Measurements from ENCODE around the gene SIRT2. TPM values are rescaled to one million over a fixed set of nuclear protein-coding genes. Genes with fewer than 3 reads are reported as not detected.
"Not testable (repeated sequence)": the region's sequence is repeated elsewhere in the genome, so short reads cannot be mapped to it uniquely, and the experiment has no call there.

The SIRT2 gene
- total RNA-seq, 4 donors from 2014 or later, result 208 to 327 (median 285) TPM

GRCh38 chr19:38834104-38834490 lies 65.3 kb downstream of the SIRT2 start:
- DNase-seq, result no peak
- Histone ChIP-seq H3K9me3 (no peaks in the 10 kb centered on the region), H3K4me3 (no peak overlapping the region), H3K4me1 (peaks cover 63 to 64% of the 10 kb centered on the region in 2 donors), H3K27me3 (no peaks in the 10 kb centered on the region), H3K27ac (peak overlapping the region; percentile 91 to 100 (median 98)), H3K36me3 (peaks cover 6 to 44% of the 10 kb centered on the region in 2 donors)
- no peak for ATAC-seq
- intact Hi-C loops (cut with DNase I; ENCODE audit: low total_unique reads) (loop anchor here (5.0 to 10.0 kb wide), 4 partner anchors 98 to 571 kb away; partner anchors contain the start of genes MRPS12, RYR1, SARS2 and ZFP36), in situ Hi-C loops (cut with MboI; ENCODE audit: low sequenced_read_pairs in 4 of 4) (loop anchor here in 2 of 4 donors (10.0 to 25.0 kb wide), 3 partner anchors 71 to 447 kb away; partner anchors contain the start of genes ACTN4 (in 1 of the 2), GGN (in 1 of the 2) and SPRED3 (in 1 of the 2))
- TF ChIP-seq POLR2A (IDR thresholded peaks at IDR 0.05) (no peak), CTCF (IDR thresholded peaks at IDR 0.05 in 4 of 5, conservative IDR thresholded peaks at IDR 0.05 in 1 of 5) (no peak)

- H3K27ac ChIP-seq, result peak overlapping the region; percentile 91 to 100 (median 98)
- no peaks in the 10 kb centered on the region for H3K9me3 ChIP-seq
- DNase-seq, result no peak
- in situ Hi-C loops (cut with MboI; ENCODE audit: low sequenced_read_pairs in 4 of 4) (loop anchor here in 2 of 4 donors (10.0 to 25.0 kb wide), 3 partner anchors 72 to 446 kb away; partner anchors contain the start of genes ACTN4 (in 1 of the 2), GGN (in 1 of the 2) and SPRED3 (in 1 of the 2)), intact Hi-C loops (cut with DNase I; ENCODE audit: low total_unique reads) (loop anchor here (5.0 to 10.0 kb wide), 4 partner anchors 99 to 572 kb away; partner anchors contain the start of genes MRPS12, RYR1, SARS2 and ZFP36)
- TF ChIP-seq CTCF (IDR thresholded peaks at IDR 0.05 in 4 of 5, conservative IDR thresholded peaks at IDR 0.05 in 1 of 5) (no peak), POLR2A (IDR thresholded peaks at IDR 0.05) (no peak)
- H3K27me3 ChIP-seq, result no peaks in the 10 kb centered on the region
- no peak overlapping the region for H3K4me3 ChIP-seq
- ATAC-seq, result no peak
- H3K36me3 ChIP-seq, result peaks cover 4 to 42% of the 10 kb centered on the region in 2 donors
- peaks cover 54 to 58% of the 10 kb centered on the region in 2 donors for H3K4me1 ChIP-seq
Observed at GRCh38 chr19:38833092-38833425, 66.4 kb downstream of the SIRT2 start.

GRCh38 chr19:38831142-38831605 lies 68.2 kb downstream of the SIRT2 start:
- Histone ChIP-seq H3K4me3 (peak overlapping the region; percentile 63 to 83 (median 74)), H3K4me1 (peaks cover 49 to 60% of the 10 kb centered on the region in 2 donors), H3K9me3 (no peaks in the 10 kb centered on the region), H3K27ac (peak overlapping the region; percentile 91 to 100 (median 98)), H3K27me3 (no peaks in the 10 kb centered on the region), H3K36me3 (peaks cover 0 to 34% of the 10 kb centered on the region in 2 donors)
- DNase-seq (peak in 1 of 2 donors; percentile 81), ATAC-seq (peak; percentile 23 to 24)
- TF ChIP-seq CTCF (IDR thresholded peaks at IDR 0.05 in 4 of 5, conservative IDR thresholded peaks at IDR 0.05 in 1 of 5), result no peak
- no peak for TF ChIP-seq POLR2A (IDR thresholded peaks at IDR 0.05)
- in situ Hi-C loops (cut with MboI; ENCODE audit: low sequenced_read_pairs in 4 of 4), result loop anchor here in 2 of 4 donors (10.0 to 25.0 kb wide), 3 partner anchors 74 to 444 kb away; partner anchors contain the start of genes ACTN4 (in 1 of the 2), GGN (in 1 of the 2) and SPRED3 (in 1 of the 2)
- intact Hi-C loops (cut with DNase I; ENCODE audit: low total_unique reads), result loop anchor here (1.0 to 10.0 kb wide), 7 partner anchors 18 to 574 kb away; partner anchors contain the start of genes HNRNPL, MRPS12, NFKBIB and RYR1

- no peak for ATAC-seq
- Histone ChIP-seq H3K4me3 (peak overlapping the region; percentile 63 to 83 (median 74)), H3K4me1 (peaks cover 48 to 62% of the 10 kb centered on the region in 2 donors), H3K36me3 (peaks cover 0 to 29% of the 10 kb centered on the region in 2 donors), H3K27ac (peak overlapping the region; percentile 91 to 100 (median 98)), H3K27me3 (no peaks in the 10 kb centered on the region), H3K9me3 (no peaks in the 10 kb centered on the region)
- intact Hi-C loops (cut with DNase I; ENCODE audit: low total_unique reads) (loop anchor here (2.0 to 10.0 kb wide), 5 partner anchors 61 to 575 kb away; partner anchors contain the start of genes MRPS12, RYR1, SARS2 and ZFP36), in situ Hi-C loops (cut with MboI; ENCODE audit: low sequenced_read_pairs in 4 of 4) (loop anchor here in 2 of 4 donors (10.0 to 25.0 kb wide), 3 partner anchors 75 to 443 kb away; partner anchors contain the start of genes ACTN4 (in 1 of the 2), GGN (in 1 of the 2) and SPRED3 (in 1 of the 2))
- TF ChIP-seq CTCF (IDR thresholded peaks at IDR 0.05 in 4 of 5, conservative IDR thresholded peaks at IDR 0.05 in 1 of 5) (no peak), POLR2A (IDR thresholded peaks at IDR 0.05) (no peak)
- no peak for DNase-seq
Observed at GRCh38 chr19:38830039-38830733, 69.2 kb downstream of the SIRT2 start.

GRCh38 chr19:38829203-38829602 lies 70.2 kb downstream of the SIRT2 start:
- H3K27me3 ChIP-seq; DNase-seq; ATAC-seq; H3K4me3 ChIP-seq; intact Hi-C loops (cut with DNase I; ENCODE audit: low total_unique reads); H3K9me3 ChIP-seq: not testable (repeated sequence)
- Histone ChIP-seq H3K27ac (peak overlapping the region in 3 of 4 donors; percentile 97 to 100 (median 98)), H3K36me3 (peaks cover 0 to 29% of the 10 kb centered on the region in 2 donors), H3K4me1 (peaks cover 49 to 63% of the 10 kb centered on the region in 2 donors)
- in situ Hi-C loops (cut with MboI; ENCODE audit: low sequenced_read_pairs in 4 of 4), result loop anchor here in 1 of 4 donors (25.0 kb wide), 2 partner anchors 192 to 442 kb away; partner anchors contain the start of genes ACTN4, GGN and SPRED3
